DND-41 (cell line): ENCODE data around the gene ABHD17A.

Experiments used
- ATAC-seq: fragments of 200-7000 bp; cut with Tn5 transposase; 3 replicates; pipeline ENCODE4 v1.9.1; 2021; ENCODE audit warnings: low read depth; ENCODE audit not compliant: insufficient read depth
- DNase-seq: peaks from one replicate; pipeline ENCODE4 v3.0.0-alpha.2; 2020
- H2AFZ ChIP-seq: 2 replicates; pipeline ENCODE4 v1.6.0; 2012; ENCODE audit warnings: low read depth, low read length
- H3K27ac ChIP-seq: 2 replicates; pipeline ENCODE4 v1.5.1; 2012; ENCODE audit warnings: low read length, inconsistent platforms
- H3K27me3 ChIP-seq: fragments of 200-600 bp; sonication (generic); 2 replicates; pipeline ENCODE4 v1.6.0; 2012; ENCODE audit warnings: low read length, mild to moderate bottlenecking, inconsistent platforms; ENCODE audit not compliant: insufficient read depth, poor library complexity
- H3K36me3 ChIP-seq: 2 replicates; pipeline ENCODE4 v1.5.1; 2012; ENCODE audit warnings: low read length, inconsistent platforms; ENCODE audit not compliant: insufficient read depth
- H3K4me1 ChIP-seq: 2 replicates; pipeline ENCODE4 v1.5.1; 2012; ENCODE audit warnings: mild to moderate bottlenecking, low read length; ENCODE audit not compliant: insufficient read depth
- H3K4me2 ChIP-seq: 2 replicates; pipeline ENCODE4 v1.6.0; 2012; ENCODE audit warnings: mild to moderate bottlenecking, moderate library complexity, low read length, inconsistent platforms; ENCODE audit not compliant: insufficient read depth
- H3K4me3 ChIP-seq, 2 experiments: fragments of 200-600 bp in 1 of 2; shearing (Covaris generic) in 1 of 2; 2 replicates each; pipeline ENCODE4 v1.5.1; 2012 to 2016; ENCODE audit warnings: inconsistent platforms in 2 of 2, low read length in 2 of 2, mild to moderate bottlenecking in 2 of 2, low read depth in 1 of 2, moderate library complexity in 1 of 2
- H3K79me2 ChIP-seq: 2 replicates; pipeline ENCODE4 v1.6.0; 2012; ENCODE audit warnings: low read length, inconsistent platforms; ENCODE audit not compliant: insufficient read depth
- H3K9ac ChIP-seq: 2 replicates; pipeline ENCODE4 v1.6.0; 2012; ENCODE audit warnings: low read depth, mild to moderate bottlenecking, inconsistent platforms, low read length, moderate library complexity
- H3K9me3 ChIP-seq: 2 replicates; pipeline ENCODE4 v1.5.1; 2012; ENCODE audit warnings: low read length, moderate library complexity, mild to moderate bottlenecking, inconsistent platforms; ENCODE audit not compliant: insufficient read depth, severe bottlenecking
- H4K20me1 ChIP-seq: 2 replicates; pipeline ENCODE4 v1.6.0; 2012; ENCODE audit warnings: low read length; ENCODE audit not compliant: insufficient read depth
- CTCF ChIP-seq: IDR thresholded peaks from 2 replicates; pipeline ENCODE4 v1.5.1; 2012; ENCODE audit warnings: borderline replicate concordance, low read length, moderate library complexity, mild to moderate bottlenecking; ENCODE audit not compliant: poor library complexity, severe bottlenecking; ENCODE audit errors: extremely low read depth
- EZH2 ChIP-seq: IDR thresholded peaks from 3 replicates; pipeline ENCODE4 v1.6.1; 2012; ENCODE audit warnings: borderline replicate concordance, low read depth, mild to moderate bottlenecking, moderate library complexity, low read length, inconsistent platforms; ENCODE audit not compliant: severe bottlenecking

The ABHD17A gene

GRCh38 chr19:1848399-1849131 is 36.7 kb downstream of the ABHD17A start, which contains the start of gene REXO1:
REXO1 (minus strand) TSS chr19:1848483; CDS start chr19:1848358, 125 bp downstream.
- Histone ChIP-seq H3K4me1 (peaks cover 60% of the 10 kb centered on the region), H2AFZ (peak within 1 kb of the TSS; percentile 94), H3K27me3 (no peaks in the 10 kb centered on the region), H3K27ac (peak within 1 kb of the TSS; percentile 100), H3K36me3 (peaks cover 39% of the 10 kb centered on the region), H3K4me2 (peak within 1 kb of the TSS; percentile 99), H3K79me2 (peaks cover 74% of the 10 kb centered on the region), H3K4me3 (peak within 1 kb of the TSS; percentile 99 to 100), H3K9ac (peak within 1 kb of the TSS; percentile 97), H4K20me1 (peaks cover 71% of the 10 kb centered on the region), H3K9me3 (no peaks in the 10 kb centered on the region)
- TF ChIP-seq CTCF, result peak; percentile 96
- no peak for TF ChIP-seq EZH2
- ATAC-seq (peak; percentile 81), DNase-seq (peak; percentile 96)

GRCh38 chr19:1847684-1848398 is 37.5 kb downstream of the ABHD17A start:
- Histone ChIP-seq H3K27ac (peak overlapping the region; percentile 100), H3K4me3 (peak overlapping the region; percentile 99 to 100), H3K4me2 (peak overlapping the region; percentile 99), H3K9ac (peak overlapping the region; percentile 97), H4K20me1 (peaks cover 69% of the 10 kb centered on the region), H3K79me2 (peaks cover 74% of the 10 kb centered on the region), H3K27me3 (no peaks in the 10 kb centered on the region), H2AFZ (peak overlapping the region; percentile 94), H3K9me3 (no peaks in the 10 kb centered on the region), H3K4me1 (peaks cover 56% of the 10 kb centered on the region), H3K36me3 (peaks cover 43% of the 10 kb centered on the region)
- peak; percentile 28 for ATAC-seq
- TF ChIP-seq EZH2 (no peak), CTCF (no peak)
- DNase-seq, result no peak

GRCh38 chr19:1847348-1847683 is 38.0 kb downstream of the ABHD17A start:
- H3K4me2 ChIP-seq, result peak overlapping the region; percentile 99
- H3K4me1 ChIP-seq, result peaks cover 53% of the 10 kb centered on the region
- no peaks in the 10 kb centered on the region for H3K27me3 ChIP-seq
- peak overlapping the region; percentile 100 for H3K27ac ChIP-seq
- peak overlapping the region; percentile 99 to 100 for H3K4me3 ChIP-seq
- no peaks in the 10 kb centered on the region for H3K9me3 ChIP-seq
- H2AFZ ChIP-seq, result no peak overlapping the region
- H4K20me1 ChIP-seq, result peaks cover 70% of the 10 kb centered on the region
- peaks cover 75% of the 10 kb centered on the region for H3K79me2 ChIP-seq
- H3K36me3 ChIP-seq, result peaks cover 43% of the 10 kb centered on the region
- no peak for DNase-seq
- TF ChIP-seq CTCF, result no peak
- TF ChIP-seq EZH2, result no peak
- peak overlapping the region; percentile 97 for H3K9ac ChIP-seq
- ATAC-seq, result no peak
